ENCODE data around the gene ABCG1.

ABCG1 gene

GRCh38 chr21:42208036-42208435, 10.9 kb upstream of the ABCG1 start:
- no peak overlapping the region for H2BK120ac ChIP-seq (ENCODE audit: low read depth, low read length)
- H3K4me3 ChIP-seq (ENCODE audit: low read length): no peak overlapping the region

DNA sequence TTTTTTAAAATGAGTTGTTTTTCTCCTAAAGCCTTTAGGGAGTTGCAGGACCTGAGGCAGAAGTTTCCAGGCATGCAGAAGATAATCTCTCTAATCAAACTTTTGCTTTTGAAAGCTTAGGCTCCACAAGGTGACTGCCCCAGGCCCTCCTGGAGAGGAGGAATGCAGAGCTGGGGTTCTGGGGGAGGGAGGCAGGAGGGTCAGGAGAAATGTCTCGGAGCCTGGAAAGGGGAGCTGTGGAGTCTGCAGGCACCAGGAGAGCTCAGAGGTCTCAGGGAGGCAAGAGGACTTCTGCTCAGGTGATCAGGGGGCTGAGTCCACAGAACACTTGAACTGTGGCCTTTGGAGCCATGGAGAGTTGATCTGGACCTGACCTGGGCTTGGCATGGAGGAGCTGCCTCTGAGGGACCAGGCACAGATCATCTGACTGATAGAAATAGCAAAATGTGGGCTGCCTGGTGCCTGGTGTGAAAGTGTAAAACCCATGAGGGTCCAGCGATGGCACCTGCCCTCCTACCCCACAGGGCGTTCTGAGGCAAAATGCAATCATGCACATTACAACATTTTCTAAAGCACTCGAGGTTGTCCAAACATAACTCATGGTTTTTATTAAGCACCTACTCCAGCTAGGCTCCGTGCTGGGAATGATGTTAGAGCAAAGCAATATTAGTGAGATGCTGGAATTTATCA, 10.0 kb upstream of the ABCG1 start:
- Histone ChIP-seq H3K4me3 (ENCODE audit: low read length) (no peak overlapping the region), H3K27me3 (ENCODE audit: insufficient read depth, low read length, poor library complexity) (no peaks in the 10 kb centered on the region), H4K5ac (ENCODE audit: low read length) (no peak overlapping the region), H3K4me2 (ENCODE audit: low read length) (no peak overlapping the region), H3K9ac (ENCODE audit: low read length) (no peak overlapping the region), H3K56ac (ENCODE audit: low read length) (no peak overlapping the region), H3K23ac (ENCODE audit: low read length) (no peak overlapping the region), H3K79me1 (ENCODE audit: low read length) (no peaks in the 10 kb centered on the region), H2BK15ac (replicated peaks; ENCODE audit: low read depth) (no peak overlapping the region), H3K18ac (ENCODE audit: low read length) (no peak overlapping the region), H2BK5ac (ENCODE audit: low read length) (no peak overlapping the region), H4K8ac (ENCODE audit: low read depth, low read length) (no peak overlapping the region), H3K4me1 (ENCODE audit: control insufficient read depth, low read depth, low read length) (no peaks in the 10 kb centered on the region), H3K27ac (ENCODE audit: low read depth, low read length) (no peak overlapping the region), H3K36me3 (ENCODE audit: control insufficient read depth, insufficient read depth, low read length) (no peaks in the 10 kb centered on the region), H2AK5ac (ENCODE audit: low read length) (no peak overlapping the region), H3K79me2 (ENCODE audit: control insufficient read depth, insufficient read depth, low read length) (no peaks in the 10 kb centered on the region), H3K4ac (ENCODE audit: low read depth, low read length) (no peak overlapping the region), H2BK120ac (ENCODE audit: low read depth, low read length) (no peak overlapping the region)
- DNase-seq: peak; percentile 68
- no CpG with 5 or more reads among the region's 5 CpGs for WGBS (ENCODE audit: extremely low coverage, insufficient coverage, low lambda C conversion rate)

More at GRCh38 chr21:42208036-42208435, 10.9 kb upstream of the ABCG1 start:
- Histone ChIP-seq H3K18ac (ENCODE audit: low read length) (no peak overlapping the region), H2AK5ac (ENCODE audit: low read length) (no peak overlapping the region), H3K27ac (ENCODE audit: low read depth, low read length) (no peak overlapping the region), H3K4me2 (ENCODE audit: low read length) (no peak overlapping the region), H3K79me1 (ENCODE audit: low read length) (no peaks in the 10 kb centered on the region), H3K4ac (ENCODE audit: low read depth, low read length) (no peak overlapping the region), H3K36me3 (ENCODE audit: control insufficient read depth, insufficient read depth, low read length) (no peaks in the 10 kb centered on the region), H3K79me2 (ENCODE audit: control insufficient read depth, insufficient read depth, low read length) (no peaks in the 10 kb centered on the region), H3K56ac (ENCODE audit: low read length) (no peak overlapping the region), H3K23ac (ENCODE audit: low read length) (no peak overlapping the region), H4K8ac (ENCODE audit: low read depth, low read length) (no peak overlapping the region), H4K5ac (ENCODE audit: low read length) (no peak overlapping the region), H2BK15ac (replicated peaks; ENCODE audit: low read depth) (no peak overlapping the region), H2BK5ac (ENCODE audit: low read length) (no peak overlapping the region), H3K27me3 (ENCODE audit: insufficient read depth, low read length, poor library complexity) (no peaks in the 10 kb centered on the region), H3K9ac (ENCODE audit: low read length) (no peak overlapping the region), H3K4me1 (ENCODE audit: control insufficient read depth, low read depth, low read length) (no peaks in the 10 kb centered on the region)
- DNase-seq: no peak

DNA sequence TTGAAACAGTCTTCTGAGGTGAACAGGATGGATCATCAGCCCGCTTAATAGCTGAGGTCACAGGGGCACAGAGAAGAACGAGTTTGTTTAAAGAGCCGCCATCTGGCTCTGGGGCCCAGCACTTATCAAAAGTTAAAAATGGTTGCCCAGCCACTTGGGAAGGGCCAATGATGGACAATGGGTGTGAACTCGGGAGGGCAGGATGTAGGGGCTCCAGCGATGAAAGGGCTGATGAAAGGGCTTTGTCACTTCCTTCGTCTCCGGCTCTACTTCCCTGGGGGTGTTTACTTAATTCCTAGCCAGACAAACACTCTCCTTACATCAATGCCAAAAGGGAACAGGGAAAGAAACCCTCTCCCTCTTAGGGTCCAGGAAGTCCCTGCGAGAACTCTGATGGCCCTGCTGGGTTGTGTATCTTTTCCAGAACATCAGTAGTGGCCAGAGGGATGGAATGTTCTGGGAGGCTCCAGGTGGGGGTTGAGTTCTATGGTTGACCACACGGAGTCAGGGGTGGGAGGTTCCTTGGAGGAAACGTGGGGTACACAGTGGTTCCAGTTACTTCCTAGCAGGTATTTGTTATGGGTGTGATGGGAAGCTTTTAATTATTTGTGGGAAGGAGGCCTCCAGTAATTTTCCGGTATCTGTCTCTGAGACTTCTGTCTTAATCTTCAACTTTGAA, 9.0 kb upstream of the ABCG1 start:
- no peak overlapping the region for H3K4ac ChIP-seq (ENCODE audit: low read depth, low read length)
- no peaks in the 10 kb centered on the region for H3K79me1 ChIP-seq (ENCODE audit: low read length)
- H3K36me3 ChIP-seq (ENCODE audit: control insufficient read depth, insufficient read depth, low read length): no peaks in the 10 kb centered on the region

DNA sequence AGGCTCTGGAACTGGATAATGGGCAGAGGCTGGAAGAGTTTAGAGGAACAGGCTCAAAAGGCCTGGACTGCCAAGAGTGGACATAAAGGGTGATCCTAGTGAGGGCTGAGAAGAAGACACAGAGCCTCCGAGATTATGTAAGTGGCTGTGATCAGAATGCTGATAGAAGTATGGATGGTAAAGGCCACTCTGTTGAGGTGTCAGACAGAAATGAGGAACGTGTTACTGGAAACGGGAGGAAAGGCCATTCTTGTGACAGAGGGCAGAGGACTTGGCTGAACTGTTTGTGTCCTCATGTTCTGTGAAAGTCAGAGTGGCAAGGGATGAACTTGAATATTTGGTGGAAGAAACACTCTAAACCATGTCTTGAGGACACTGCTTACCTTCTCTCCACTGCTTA, 6.7 kb upstream of the ABCG1 start:
- H3K18ac ChIP-seq (ENCODE audit: low read length): no peak overlapping the region
- no peak overlapping the region for H2BK120ac ChIP-seq (ENCODE audit: low read depth, low read length)
- H2BK15ac ChIP-seq (replicated peaks; ENCODE audit: low read depth): no peak overlapping the region
- H3K4me1 ChIP-seq (ENCODE audit: control insufficient read depth, low read depth, low read length): no peaks in the 10 kb centered on the region
- no peak overlapping the region for H3K27ac ChIP-seq (ENCODE audit: low read depth, low read length)
- no CpG with 5 or more reads among the region's 3 CpGs for WGBS (ENCODE audit: extremely low coverage, insufficient coverage, low lambda C conversion rate)
- no peaks in the 10 kb centered on the region for H3K79me2 ChIP-seq (ENCODE audit: control insufficient read depth, insufficient read depth, low read length)
- H3K4me2 ChIP-seq (ENCODE audit: low read length): no peak overlapping the region
- no peaks in the 10 kb centered on the region for H3K79me1 ChIP-seq (ENCODE audit: low read length)
- no peak overlapping the region for H4K8ac ChIP-seq (ENCODE audit: low read depth, low read length)
- H3K9ac ChIP-seq (ENCODE audit: low read length): no peak overlapping the region
- H3K23ac ChIP-seq (ENCODE audit: low read length): no peak overlapping the region
- peak; percentile 17 for DNase-seq
- no peak overlapping the region for H2AK5ac ChIP-seq (ENCODE audit: low read length)
- no peaks in the 10 kb centered on the region for H3K36me3 ChIP-seq (ENCODE audit: control insufficient read depth, insufficient read depth, low read length)
- no peak overlapping the region for H3K4me3 ChIP-seq (ENCODE audit: low read length)
- H3K27me3 ChIP-seq (ENCODE audit: insufficient read depth, low read length, poor library complexity): no peaks in the 10 kb centered on the region
- H3K4ac ChIP-seq (ENCODE audit: low read depth, low read length): no peak overlapping the region
- no peak overlapping the region for H2BK5ac ChIP-seq (ENCODE audit: low read length)
- H4K5ac ChIP-seq (ENCODE audit: low read length): no peak overlapping the region
- H3K56ac ChIP-seq (ENCODE audit: low read length): no peak overlapping the region

More for the DNA sequence above, 9.0 kb upstream of the ABCG1 start:
- Histone ChIP-seq H3K18ac (ENCODE audit: low read length) (no peak overlapping the region), H3K4me1 (ENCODE audit: control insufficient read depth, low read depth, low read length) (no peaks in the 10 kb centered on the region), H4K8ac (ENCODE audit: low read depth, low read length) (no peak overlapping the region), H3K4me3 (ENCODE audit: low read length) (no peak overlapping the region), H3K9ac (ENCODE audit: low read length) (no peak overlapping the region), H4K5ac (ENCODE audit: low read length) (no peak overlapping the region), H2BK15ac (replicated peaks; ENCODE audit: low read depth) (no peak overlapping the region), H2AK5ac (ENCODE audit: low read length) (no peak overlapping the region), H2BK5ac (ENCODE audit: low read length) (no peak overlapping the region), H3K79me2 (ENCODE audit: control insufficient read depth, insufficient read depth, low read length) (no peaks in the 10 kb centered on the region), H3K27ac (ENCODE audit: low read depth, low read length) (no peak overlapping the region), H3K27me3 (ENCODE audit: insufficient read depth, low read length, poor library complexity) (no peaks in the 10 kb centered on the region), H3K4me2 (ENCODE audit: low read length) (no peak overlapping the region), H3K56ac (ENCODE audit: low read length) (no peak overlapping the region), H3K23ac (ENCODE audit: low read length) (no peak overlapping the region), H2BK120ac (ENCODE audit: low read depth, low read length) (no peak overlapping the region)
- no CpG with 5 or more reads among the region's 11 CpGs for WGBS (ENCODE audit: extremely low coverage, insufficient coverage, low lambda C conversion rate)
- peak; percentile 59 for DNase-seq

GRCh38 chr21:42213082-42213774, 5.7 kb upstream of the ABCG1 start:
- no peak overlapping the region for H3K4ac ChIP-seq (ENCODE audit: low read depth, low read length)
- H4K8ac ChIP-seq (ENCODE audit: low read depth, low read length): no peak overlapping the region
- H3K27me3 ChIP-seq (ENCODE audit: insufficient read depth, low read length, poor library complexity): no peaks in the 10 kb centered on the region
- H3K56ac ChIP-seq (ENCODE audit: low read length): no peak overlapping the region
- H3K9ac ChIP-seq (ENCODE audit: low read length): no peak overlapping the region
- WGBS (ENCODE audit: extremely low coverage, insufficient coverage, low lambda C conversion rate): no CpG with 5 or more reads among the region's 5 CpGs
- H3K79me1 ChIP-seq (ENCODE audit: low read length): no peaks in the 10 kb centered on the region
- no peak overlapping the region for H3K23ac ChIP-seq (ENCODE audit: low read length)
- no peak overlapping the region for H2AK5ac ChIP-seq (ENCODE audit: low read length)
- no peak overlapping the region for H3K4me2 ChIP-seq (ENCODE audit: low read length)
- DNase-seq: no peak
- H4K5ac ChIP-seq (ENCODE audit: low read length): no peak overlapping the region
- H3K36me3 ChIP-seq (ENCODE audit: control insufficient read depth, insufficient read depth, low read length): no peaks in the 10 kb centered on the region
- H3K4me1 ChIP-seq (ENCODE audit: control insufficient read depth, low read depth, low read length): no peaks in the 10 kb centered on the region
- no peak overlapping the region for H2BK120ac ChIP-seq (ENCODE audit: low read depth, low read length)
- H2BK5ac ChIP-seq (ENCODE audit: low read length): no peak overlapping the region
- no peak overlapping the region for H2BK15ac ChIP-seq (replicated peaks; ENCODE audit: low read depth)
- H3K27ac ChIP-seq (ENCODE audit: low read depth, low read length): no peak overlapping the region
- no peak overlapping the region for H3K18ac ChIP-seq (ENCODE audit: low read length)
- H3K79me2 ChIP-seq (ENCODE audit: control insufficient read depth, insufficient read depth, low read length): no peaks in the 10 kb centered on the region
- no peak overlapping the region for H3K4me3 ChIP-seq (ENCODE audit: low read length)
